Panc1 (cell line): ENCODE measurements around the gene BBS1. TPM values are rescaled to one million over a fixed set of nuclear protein-coding genes. Genes with fewer than 3 reads are reported as not detected.

Experiments
- ATAC-seq: fragments of 200-7000 bp; cut with Tn5 transposase; 2 replicates; pipeline ENCODE4 v1.9.1; 2020; ENCODE audit warnings: mild to moderate bottlenecking, moderate library complexity
- BruUV-seq: library from RNA; stranded (reverse); fragments of 400-500 nt; replicated peaks from 2 replicates; lab custom pipeline; 2021; lab: Mats Ljungman, UMichigan
- CTCF ChIA-PET: fragments of 300-600 bp; sonication (Branson Sonifier 250); formaldehyde crosslinking; loops from one replicate; lab custom pipeline; 2022; ENCODE audit warnings: antibody characterized with exemption; lab: Charles Lee
- POLR2A ChIA-PET: fragments of 300-600 bp; sonication (Branson Sonifier 250); formaldehyde crosslinking; loops from one replicate; lab custom pipeline; 2022; ENCODE audit warnings: antibody characterized with exemption; lab: Charles Lee
- DNase-seq: peaks from one replicate; pipeline ENCODE4 v3.0.0-alpha.2; 2010; ENCODE audit warnings: low read depth, low spot score
- H3K27ac ChIP-seq: 2 replicates; pipeline ENCODE4 v1.5.1; 2011; ENCODE audit warnings: mild to moderate bottlenecking, low read length, inconsistent platforms
- H3K27me3 ChIP-seq: fragments of 200-500 bp; sonication (Bioruptor generic); 2 replicates; pipeline ENCODE4 v1.6.0; 2014; ENCODE audit warnings: low read length, inconsistent platforms; ENCODE audit not compliant: control insufficient read depth, insufficient read depth
- H3K36me3 ChIP-seq: fragments of 200-500 bp; sonication (Bioruptor generic); 2 replicates; pipeline ENCODE4 v1.5.1; 2014; ENCODE audit warnings: inconsistent platforms, mild to moderate bottlenecking, low read length, moderate library complexity; ENCODE audit not compliant: control insufficient read depth, insufficient read depth
- H3K4me1 ChIP-seq: 2 replicates; pipeline ENCODE4 v1.5.1; 2011; ENCODE audit warnings: inconsistent platforms, mild to moderate bottlenecking, low read length, moderate library complexity; ENCODE audit not compliant: control insufficient read depth, insufficient read depth
- H3K4me3 ChIP-seq, 2 experiments: 2 replicates each; pipeline ENCODE4 v1.5.1; 2011 to 2012; ENCODE audit warnings: low read depth in 2 of 2, low read length in 2 of 2, mild to moderate bottlenecking in 2 of 2, inconsistent platforms in 1 of 2, moderate library complexity in 1 of 2
- H3K9me3 ChIP-seq: fragments of 200-500 bp; sonication (Bioruptor generic); 2 replicates; pipeline ENCODE4 v1.5.1; 2014; ENCODE audit warnings: low read depth, mild to moderate bottlenecking, inconsistent platforms, low read length, moderate library complexity; ENCODE audit not compliant: control insufficient read depth, insufficient read depth
- CTCF ChIP-seq: fragments of 450-650 bp; IDR thresholded peaks from 2 replicates; pipeline ENCODE4 v1.5.1; 2017; ENCODE audit warnings: mild to moderate bottlenecking
- POLR2AphosphoS5 ChIP-seq: IDR thresholded peaks from 2 replicates; pipeline ENCODE4 v1.6.1; 2012; ENCODE audit warnings: mild to moderate bottlenecking, low read depth, low read length, moderate library complexity
- REST ChIP-seq, 2 experiments: IDR thresholded peaks; 2 replicates each; pipeline ENCODE4 v1.6.1; 2011 to 2012; ENCODE audit warnings: low read depth in 2 of 2, control low read depth in 1 of 2, low read length in 1 of 2, mild to moderate bottlenecking in 1 of 2, moderate library complexity in 1 of 2; ENCODE audit not compliant: insufficient read depth in 1 of 2
- SIN3A ChIP-seq: IDR thresholded peaks from 2 replicates; pipeline ENCODE4 v1.6.1; 2012; ENCODE audit warnings: low read depth, mild to moderate bottlenecking, low read length, moderate library complexity, borderline replicate concordance; ENCODE audit not compliant: insufficient read depth
- TCF7L2 ChIP-seq: IDR thresholded peaks from 2 replicates; pipeline ENCODE4 v1.6.1; 2011; ENCODE audit warnings: mild to moderate bottlenecking, low read depth, low read length, inconsistent platforms
- in situ Hi-C: cut with HindIII; loops from 2 replicates; pipeline ENCODE4 v1.10.0; 2016; ENCODE audit warnings: low sequenced_read_pairs, low pct_unique_long_range_greater_than_20kb
- intact Hi-C: fragments of 100-400 bp; cut with micrococcal nuclease; formaldehyde crosslinking; loops from one replicate; pipeline ENCODE4 v1.10.0; 2022; ENCODE audit not compliant: unreplicated experiment
- total RNA-seq: library from RNA; stranded (reverse); gene quantifications from one replicate; pipeline ENCODE4 v1.2.1, GENCODE V29; 2021; ENCODE audit not compliant: unreplicated experiment

The BBS1 gene
- total RNA-seq, 1 experiment from 2014 or later: 26.9 TPM

- Histone ChIP-seq H3K9me3 (no peaks in the 10 kb centered on the region), H3K27me3 (no peaks in the 10 kb centered on the region), H3K4me3 (no peak overlapping the region), H3K27ac (no peak overlapping the region), H3K4me1 (peaks cover 11% of the 10 kb centered on the region), H3K36me3 (no peaks in the 10 kb centered on the region)
- intact Hi-C loops: no loop called here
- in situ Hi-C loops: no loop called here
- CTCF ChIA-PET: no interaction called here
- no peak for TF ChIP-seq POLR2AphosphoS5
- TF ChIP-seq TCF7L2: no peak
- TF ChIP-seq SIN3A: no peak
- TF ChIP-seq CTCF: no peak
- TF ChIP-seq REST (IDR thresholded peaks at IDR 0.05; ENCODE audit: insufficient read depth in 1 of 2, low read depth in 2 of 2, low read length in 1 of 2): no peak
- no TSS peak for BruUV-seq
- no peak for DNase-seq
- POLR2A ChIA-PET: interaction anchor here (0.6 kb wide), 2 partner anchors 11 to 61 kb away, joined by 3 to 11 read pairs; no protein-coding TSS in a partner anchor
- no peak for ATAC-seq
Measured at GRCh38 chr11:66468691-66469090, 41.7 kb upstream of the BBS1 start.

- Histone ChIP-seq H3K4me1 (peaks cover 11% of the 10 kb centered on the region), H3K9me3 (no peaks in the 10 kb centered on the region), H3K27me3 (no peaks in the 10 kb centered on the region), H3K27ac (no peak overlapping the region), H3K36me3 (no peaks in the 10 kb centered on the region), H3K4me3 (no peak overlapping the region)
- no TSS peak for BruUV-seq
- ATAC-seq: no peak
- intact Hi-C loops: no loop called here
- TF ChIP-seq TCF7L2 (no peak), POLR2AphosphoS5 (no peak), REST (IDR thresholded peaks at IDR 0.05; ENCODE audit: insufficient read depth in 1 of 2, low read depth in 2 of 2, low read length in 1 of 2) (no peak), CTCF (no peak), SIN3A (no peak)
- ChIA-PET CTCF (interaction anchor here (0.8 kb wide), 1 partner anchor 31 kb away, joined by 3 read pairs; the partner anchor contains the start of gene MRPL11), POLR2A (interaction anchor here (0.6 to 0.7 kb wide), 2 partner anchors 10 to 205 kb away, joined by 5 to 7 read pairs; no protein-coding TSS in a partner anchor)
- no peak for DNase-seq
- in situ Hi-C loops: no loop called here
Measured at GRCh38 chr11:66469441-66469840, 41.0 kb upstream of the BBS1 start.
